ENCODE data around the gene PCDH19. TPM values are rescaled to one million over a fixed set of nuclear protein-coding genes. Genes with fewer than 3 reads are reported as not detected.

PCDH19 gene
- total RNA-seq, 6 donors from 2014 or later: 0.10 to 1.0 (median 0.19) TPM

GRCh38 chrX:100340491-100341141 is 69.5 kb downstream of the PCDH19 start:
- no peak for ATAC-seq (ENCODE audit: low FRiP score in 2 of 2)
- Histone ChIP-seq H3K4me1 (no peaks in the 10 kb centered on the region), H3K4me3 (no peak overlapping the region), H3K9me3 (no peaks in the 10 kb centered on the region), H3K36me3 (no peaks in the 10 kb centered on the region), H3K27me3 (no peaks in the 10 kb centered on the region), H3K27ac (no peak overlapping the region)
- TF ChIP-seq EP300 (IDR thresholded peaks at IDR 0.05) (no peak), POLR2A (IDR thresholded peaks at IDR 0.05) (no peak), POLR2AphosphoS5 (IDR thresholded peaks at IDR 0.05) (no peak), CTCF (IDR thresholded peaks at IDR 0.05) (no peak)
- DNase-seq: no peak

DNA sequence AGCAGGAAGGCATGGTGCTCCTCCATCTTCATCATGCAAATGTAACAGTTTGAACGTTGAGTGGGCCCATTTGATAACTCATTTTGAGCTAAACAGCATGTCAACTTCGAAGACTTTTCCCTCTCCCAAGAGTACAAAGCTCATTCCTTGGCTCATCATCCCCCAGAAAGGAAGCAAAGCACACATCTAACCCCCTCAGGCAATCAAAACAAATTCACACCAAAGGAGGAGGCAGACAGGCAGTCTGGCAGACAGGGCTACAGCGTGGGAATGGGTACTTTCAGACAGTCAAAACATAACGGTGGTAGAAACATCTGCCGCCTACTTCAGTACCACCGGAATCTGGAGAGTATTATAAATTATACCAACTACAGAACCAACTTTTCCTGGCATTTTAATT is 81.7 kb downstream of the PCDH19 start:
- no peak for TF ChIP-seq POLR2A (IDR thresholded peaks at IDR 0.05)
- TF ChIP-seq EP300 (IDR thresholded peaks at IDR 0.05): no peak
- TF ChIP-seq CTCF (IDR thresholded peaks at IDR 0.05): no peak
- TF ChIP-seq POLR2AphosphoS5 (IDR thresholded peaks at IDR 0.05): no peak
- H3K4me3 ChIP-seq: no peak overlapping the region
- no peaks in the 10 kb centered on the region for H3K27me3 ChIP-seq
- H3K4me1 ChIP-seq: no peaks in the 10 kb centered on the region
- DNase-seq: no peak
- no peak overlapping the region for H3K27ac ChIP-seq
- no peak for ATAC-seq (ENCODE audit: low FRiP score in 2 of 2)
- WGBS, 2 donors: 47 to 58% methylated on average over 5 to 6 of the region's 6 CpGs
- no peaks in the 10 kb centered on the region for H3K9me3 ChIP-seq
- no peaks in the 10 kb centered on the region for H3K36me3 ChIP-seq

- ATAC-seq (ENCODE audit: low FRiP score in 2 of 2): no peak
Measured at GRCh38 chrX:100319716-100320115, 90.4 kb downstream of the PCDH19 start.

DNA sequence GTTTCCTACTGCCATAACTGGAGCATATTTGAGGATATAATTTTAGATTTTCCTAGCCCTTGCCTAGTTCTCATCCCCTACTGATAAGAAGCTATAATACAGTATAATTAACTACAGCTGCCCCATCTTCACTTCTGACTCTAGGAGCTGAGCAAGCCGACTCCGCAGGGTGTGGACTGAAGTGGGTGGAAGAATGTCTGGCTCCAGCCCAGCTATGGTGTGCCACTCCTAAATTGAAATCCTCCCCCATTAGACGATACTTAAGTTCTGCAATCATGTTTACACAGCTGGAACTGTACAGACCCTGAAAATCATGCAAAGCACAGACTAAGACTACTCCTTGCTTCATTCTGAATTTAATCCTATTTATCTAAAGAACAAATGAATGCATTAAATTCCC is 93.1 kb downstream of the PCDH19 start:
- ATAC-seq (ENCODE audit: low FRiP score in 2 of 2) (peak; percentile 71 to 82), DNase-seq (peak in 1 of 2 donors; percentile 41)
- WGBS, 2 donors: 20 to 40% methylated on average over 2 to 3 of the region's 3 CpGs
- no peak overlapping the region for H3K4me3 ChIP-seq
- H3K4me1 ChIP-seq: no peaks in the 10 kb centered on the region
- TF ChIP-seq CTCF (IDR thresholded peaks at IDR 0.05): no peak
- no peak for TF ChIP-seq POLR2AphosphoS5 (IDR thresholded peaks at IDR 0.05)
- no peak for TF ChIP-seq POLR2A (IDR thresholded peaks at IDR 0.05)
- TF ChIP-seq EP300 (IDR thresholded peaks at IDR 0.05): no peak
- no peaks in the 10 kb centered on the region for H3K36me3 ChIP-seq
- H3K27me3 ChIP-seq: no peaks in the 10 kb centered on the region
- no peak overlapping the region for H3K27ac ChIP-seq
- no peaks in the 10 kb centered on the region for H3K9me3 ChIP-seq

More at GRCh38 chrX:100319716-100320115, 90.4 kb downstream of the PCDH19 start:
- TF ChIP-seq EP300 (IDR thresholded peaks at IDR 0.05) (no peak), POLR2AphosphoS5 (IDR thresholded peaks at IDR 0.05) (no peak), CTCF (IDR thresholded peaks at IDR 0.05) (no peak), POLR2A (IDR thresholded peaks at IDR 0.05) (no peak)
- Histone ChIP-seq H3K27me3 (no peaks in the 10 kb centered on the region), H3K4me1 (no peaks in the 10 kb centered on the region), H3K4me3 (no peak overlapping the region), H3K36me3 (no peaks in the 10 kb centered on the region), H3K9me3 (no peaks in the 10 kb centered on the region), H3K27ac (no peak overlapping the region)
- DNase-seq: no peak
- 9 to 28% methylated on average over 2 of the region's 2 CpGs for WGBS, 2 donors

DNA sequence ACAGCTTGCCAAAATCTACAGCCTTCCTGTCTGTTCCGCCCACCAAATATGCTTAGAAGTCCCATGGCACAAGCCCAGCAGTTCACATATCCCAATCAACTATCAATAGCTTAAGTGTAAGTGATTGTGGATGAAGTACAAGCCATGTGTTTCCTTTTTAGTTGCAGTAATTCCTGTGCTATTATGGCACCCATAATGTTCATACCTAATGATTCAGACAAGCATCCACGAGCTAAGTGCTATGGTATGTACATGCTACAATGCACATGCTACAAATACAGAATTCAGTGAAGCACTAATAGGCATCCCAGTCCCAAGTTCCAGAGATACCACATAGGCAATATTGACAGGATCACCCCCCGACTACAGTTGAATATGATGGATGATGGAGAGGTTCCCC is 94.5 kb downstream of the PCDH19 start:
- Histone ChIP-seq H3K4me1 (no peaks in the 10 kb centered on the region), H3K27ac (no peak overlapping the region), H3K36me3 (no peaks in the 10 kb centered on the region), H3K4me3 (no peak overlapping the region), H3K9me3 (no peaks in the 10 kb centered on the region), H3K27me3 (no peaks in the 10 kb centered on the region)
- ATAC-seq (ENCODE audit: low FRiP score in 2 of 2): no peak
- TF ChIP-seq POLR2A (IDR thresholded peaks at IDR 0.05): no peak
- no peak for TF ChIP-seq CTCF (IDR thresholded peaks at IDR 0.05)
- no peak for TF ChIP-seq POLR2AphosphoS5 (IDR thresholded peaks at IDR 0.05)
- TF ChIP-seq EP300 (IDR thresholded peaks at IDR 0.05): no peak
- WGBS, 2 donors: 78 to 100% methylated on average over 1 to 3 of the region's 3 CpGs
- DNase-seq: no peak
